ENCODE measurements around the gene S1PR5. TPM values are rescaled to one million over a fixed set of nuclear protein-coding genes. Genes with fewer than 3 reads are reported as not detected.

The S1PR5 gene
- total RNA-seq, 4 donors from 2014 or later: 8.9 to 27.2 (median 16.3) TPM

GRCh38 chr19:10514211-10515145 lies 2.8 kb downstream of the S1PR5 start:
- no peaks in the 10 kb centered on the region for H3K9me3 ChIP-seq
- H3K27ac ChIP-seq: peak overlapping the region in 3 of 4 donors; percentile 86 to 88 (median 86)
- H3K36me3 ChIP-seq: peaks cover 0 to 19% (median 3%) of the 10 kb centered on the region in 3 donors
- TF ChIP-seq, protein P1, sequence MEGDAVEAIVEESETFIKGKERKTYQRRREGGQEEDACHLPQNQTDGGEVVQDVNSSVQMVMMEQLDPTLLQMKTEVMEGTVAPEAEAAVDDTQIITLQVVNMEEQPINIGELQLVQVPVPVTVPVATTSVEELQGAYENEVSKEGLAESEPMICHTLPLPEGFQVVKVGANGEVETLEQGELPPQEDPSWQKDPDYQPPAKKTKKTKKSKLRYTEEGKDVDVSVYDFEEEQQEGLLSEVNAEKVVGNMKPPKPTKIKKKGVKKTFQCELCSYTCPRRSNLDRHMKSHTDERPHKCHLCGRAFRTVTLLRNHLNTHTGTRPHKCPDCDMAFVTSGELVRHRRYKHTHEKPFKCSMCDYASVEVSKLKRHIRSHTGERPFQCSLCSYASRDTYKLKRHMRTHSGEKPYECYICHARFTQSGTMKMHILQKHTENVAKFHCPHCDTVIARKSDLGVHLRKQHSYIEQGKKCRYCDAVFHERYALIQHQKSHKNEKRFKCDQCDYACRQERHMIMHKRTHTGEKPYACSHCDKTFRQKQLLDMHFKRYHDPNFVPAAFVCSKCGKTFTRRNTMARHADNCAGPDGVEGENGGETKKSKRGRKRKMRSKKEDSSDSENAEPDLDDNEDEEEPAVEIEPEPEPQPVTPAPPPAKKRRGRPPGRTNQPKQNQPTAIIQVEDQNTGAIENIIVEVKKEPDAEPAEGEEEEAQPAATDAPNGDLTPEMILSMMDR (IDR thresholded peaks at IDR 0.05): no peak
- TF ChIP-seq POLR2A (IDR thresholded peaks at IDR 0.05): no peak
- intact Hi-C loops (cut with DNase I): loop anchor here (5.0 kb wide), 1 partner anchor 38 kb away; no protein-coding TSS in a partner anchor
- H3K27me3 ChIP-seq: peaks cover 0 to 92% (median 10%) of the 10 kb centered on the region in 4 donors
- peak overlapping the region in 3 of 4 donors; percentile 56 to 74 (median 66) for H3K4me3 ChIP-seq
- H3K4me1 ChIP-seq: peaks cover 42 to 97% (median 43%) of the 10 kb centered on the region in 3 donors
- 20 to 56% methylated on average over 6 to 24 of the region's 107 CpGs for WGBS, 2 donors
- no peak for DNase-seq

DNA sequence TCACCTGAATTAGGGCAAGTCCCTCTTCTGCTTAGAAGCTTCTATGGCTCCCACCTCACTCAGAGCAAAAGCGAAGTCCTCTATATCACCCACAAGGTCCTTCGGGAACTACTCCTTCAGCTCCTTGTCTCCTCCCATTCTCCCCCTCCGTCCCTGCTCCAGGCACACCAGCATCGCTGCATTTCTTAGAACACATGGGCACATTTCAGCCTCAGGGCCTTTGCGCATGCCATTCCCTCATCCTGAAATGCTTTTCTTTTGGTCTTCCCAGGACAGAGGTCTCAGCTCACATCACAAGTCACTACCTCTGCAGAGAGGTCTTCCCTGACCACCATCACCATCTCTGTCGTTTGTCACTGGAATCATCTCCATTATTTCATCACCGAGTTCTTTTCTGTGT lies 4.0 kb downstream of the S1PR5 start:
- WGBS, 2 donors: 71 to 79% methylated on average over 7 of the region's 7 CpGs
- intact Hi-C loops (cut with DNase I): loop anchor here (5.0 kb wide), 1 partner anchor 39 kb away; no protein-coding TSS in a partner anchor

DNA sequence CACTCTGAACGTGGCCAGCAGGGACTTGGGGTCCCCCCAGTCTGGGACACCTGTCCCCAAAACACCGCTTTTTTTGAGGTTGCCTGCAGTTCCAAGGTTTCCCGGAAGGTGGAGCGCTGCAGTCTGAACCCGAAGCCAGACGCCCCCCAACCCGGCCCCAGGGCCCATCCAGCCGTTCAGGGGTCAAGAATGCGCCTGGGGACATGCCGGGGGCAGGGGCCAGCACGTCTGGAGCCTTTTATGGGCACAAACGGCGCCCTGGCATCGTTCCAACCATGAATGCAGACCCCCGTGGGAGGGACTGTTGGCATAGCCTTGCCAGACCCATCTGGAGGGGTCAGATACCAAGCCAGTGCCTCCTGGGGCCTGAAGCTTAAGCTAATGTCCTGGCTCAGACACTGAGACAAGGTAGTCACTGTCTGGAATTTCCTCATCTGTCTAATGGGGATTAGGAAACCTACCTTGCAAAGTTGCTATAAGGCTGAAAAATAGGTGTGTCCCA lies 6.9 kb downstream of the S1PR5 start:
- H3K4me3 ChIP-seq: no peak overlapping the region
- no peak for TF ChIP-seq POLR2A (IDR thresholded peaks at IDR 0.05)
- TF ChIP-seq, protein P1 (IDR thresholded peaks at IDR 0.05): peak in 5 of 6 experiments; percentile 29 to 59 (median 54)
- DNase-seq: no peak
- H3K27me3 ChIP-seq: peaks cover 0 to 68% (median 2%) of the 10 kb centered on the region in 4 donors
- H3K36me3 ChIP-seq: peaks cover 0 to 19% (median 3%) of the 10 kb centered on the region in 3 donors
- intact Hi-C loops (cut with DNase I): loop anchor here (5.0 kb wide), 1 partner anchor 42 kb away; no protein-coding TSS in a partner anchor
- H3K9me3 ChIP-seq: no peaks in the 10 kb centered on the region
- WGBS, 2 donors: 4% methylated on average over 5 of the region's 15 CpGs; no CpG with 5 or more reads in 1 of the 2 donors
- peak overlapping the region; percentile 56 to 76 (median 68) for H3K27ac ChIP-seq
- peaks cover 17 to 72% (median 18%) of the 10 kb centered on the region in 3 donors for H3K4me1 ChIP-seq

More for the DNA sequence above, 4.0 kb downstream of the S1PR5 start:
- no peak overlapping the region for H3K4me3 ChIP-seq
- H3K9me3 ChIP-seq: no peaks in the 10 kb centered on the region
- H3K4me1 ChIP-seq: peaks cover 30 to 93% (median 31%) of the 10 kb centered on the region in 3 donors
- no peak overlapping the region for H3K27ac ChIP-seq
- H3K36me3 ChIP-seq: peaks cover 0 to 19% (median 3%) of the 10 kb centered on the region in 3 donors
- peaks cover 0 to 92% (median 8%) of the 10 kb centered on the region in 4 donors for H3K27me3 ChIP-seq
- no peak for DNase-seq
- TF ChIP-seq, protein P1 (IDR thresholded peaks at IDR 0.05): no peak
- TF ChIP-seq POLR2A (IDR thresholded peaks at IDR 0.05): no peak

GRCh38 chr19:10508707-10509106 lies 8.5 kb downstream of the S1PR5 start:
- H3K36me3 ChIP-seq: peaks cover 0 to 7% (median 0%) of the 10 kb centered on the region in 3 donors
- peaks cover 0 to 51% (median 0%) of the 10 kb centered on the region in 4 donors for H3K27me3 ChIP-seq
- WGBS, 2 donors: 31 to 57% methylated on average over 3 of the region's 3 CpGs
- no peak for DNase-seq
- no peak overlapping the region for H3K4me3 ChIP-seq
- H3K9me3 ChIP-seq: no peaks in the 10 kb centered on the region
- H3K4me1 ChIP-seq: peaks cover 7 to 60% (median 13%) of the 10 kb centered on the region in 3 donors
- H3K27ac ChIP-seq: no peak overlapping the region
- intact Hi-C loops (cut with DNase I): no loop called here
- TF ChIP-seq, protein P1 (IDR thresholded peaks at IDR 0.05): no peak
- TF ChIP-seq POLR2A (IDR thresholded peaks at IDR 0.05): no peak

All from esophagus squamous epithelium (tissue), 5 donors.